GM19238 (cell line): ENCODE measurements around the gene SNCG.
A peak's percentile ranks its signal among the peaks of the same experiment; 100 is the strongest.

ENCODE experiments used
- DNase-seq: peaks from one replicate; pipeline ENCODE4 v3.0.0; 2011; ENCODE audit warnings: low spot score; ENCODE audit not compliant: insufficient read length

The SNCG gene

GRCh38 chr10:86960003-86960862 is 1.8 kb downstream of the SNCG start:
- no peak for DNase-seq

GRCh38 chr10:86960863-86961434 is 2.5 kb downstream of the SNCG start:
- no peak for DNase-seq

- DNase-seq: no peak
These were observed 3.2 kb downstream of the SNCG start for GRCh38 chr10:86961481-86962091.

DNA sequence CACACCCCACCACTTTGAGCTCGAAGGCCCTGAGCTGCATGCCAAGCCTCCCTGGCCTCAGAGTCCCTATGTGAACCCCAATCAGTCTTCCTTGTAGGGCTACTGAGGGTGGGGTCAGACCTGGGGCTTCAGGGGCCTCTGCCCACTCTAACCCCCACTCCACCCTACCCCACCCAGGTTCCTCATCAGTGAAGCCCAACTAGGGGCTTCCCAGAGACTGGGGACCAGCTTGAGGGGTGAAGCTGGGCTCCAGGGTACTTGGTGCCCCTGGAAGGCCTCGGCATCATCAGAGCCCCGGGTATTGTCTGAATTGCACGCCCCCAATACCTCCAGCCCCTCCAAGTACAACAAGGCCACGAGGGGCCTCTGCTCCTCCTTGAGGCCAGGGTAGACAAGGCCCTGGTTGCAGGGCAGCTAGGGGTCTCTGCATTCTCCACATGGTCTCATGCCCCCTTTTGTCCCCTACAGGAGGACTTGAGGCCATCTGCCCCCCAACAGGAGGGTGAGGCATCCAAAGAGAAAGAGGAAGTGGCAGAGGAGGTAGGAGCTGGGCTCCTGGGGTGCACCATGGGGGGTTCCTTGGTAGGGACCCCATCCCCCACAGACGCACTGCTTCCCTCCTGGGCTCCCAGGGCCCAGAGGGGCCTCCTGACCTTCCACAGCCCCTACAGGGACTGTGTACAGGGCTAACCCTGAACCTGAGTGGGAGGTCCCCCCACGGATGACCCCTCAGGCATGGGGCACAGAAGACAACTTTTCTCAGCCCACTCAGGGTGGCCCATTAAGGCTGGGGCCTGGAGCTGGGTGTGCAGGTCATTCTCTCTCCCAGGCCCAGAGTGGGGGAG is 4.0 kb downstream of the SNCG start:
- DNase-seq: no peak

DNA sequence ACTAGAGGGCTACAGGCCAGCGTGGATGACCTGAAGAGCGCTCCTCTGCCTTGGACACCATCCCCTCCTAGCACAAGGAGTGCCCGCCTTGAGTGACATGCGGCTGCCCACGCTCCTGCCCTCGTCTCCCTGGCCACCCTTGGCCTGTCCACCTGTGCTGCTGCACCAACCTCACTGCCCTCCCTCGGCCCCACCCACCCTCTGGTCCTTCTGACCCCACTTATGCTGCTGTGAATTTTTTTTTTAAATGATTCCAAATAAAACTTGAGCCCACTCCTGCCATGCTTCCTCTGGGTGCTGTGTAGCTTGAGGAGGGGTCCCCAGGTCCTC is 4.5 kb downstream of the SNCG start:
- no peak for DNase-seq

GRCh38 chr10:86963341-86963919 is 5.0 kb downstream of the SNCG start:
- no peak for DNase-seq

GRCh38 chr10:86964061-86964846 is 5.9 kb downstream of the SNCG start:
- DNase-seq: no peak

DNA sequence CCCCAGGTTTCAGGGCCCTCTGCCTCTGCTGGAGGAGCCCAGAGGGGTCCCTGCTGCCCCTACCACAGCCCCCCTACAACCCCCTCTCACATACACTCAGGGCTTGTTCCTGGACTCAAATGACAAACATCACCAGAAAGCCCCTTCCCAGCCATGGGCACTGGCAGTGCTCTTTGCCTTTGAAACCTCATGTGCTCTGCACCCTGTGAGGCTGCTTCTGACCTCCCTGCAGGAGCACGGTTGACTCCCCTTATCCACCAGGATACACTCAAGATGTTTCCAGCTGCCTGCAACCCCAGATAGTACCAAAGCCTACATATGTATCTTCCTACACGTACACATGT is 6.4 kb downstream of the SNCG start:
- no peak for DNase-seq

DNA sequence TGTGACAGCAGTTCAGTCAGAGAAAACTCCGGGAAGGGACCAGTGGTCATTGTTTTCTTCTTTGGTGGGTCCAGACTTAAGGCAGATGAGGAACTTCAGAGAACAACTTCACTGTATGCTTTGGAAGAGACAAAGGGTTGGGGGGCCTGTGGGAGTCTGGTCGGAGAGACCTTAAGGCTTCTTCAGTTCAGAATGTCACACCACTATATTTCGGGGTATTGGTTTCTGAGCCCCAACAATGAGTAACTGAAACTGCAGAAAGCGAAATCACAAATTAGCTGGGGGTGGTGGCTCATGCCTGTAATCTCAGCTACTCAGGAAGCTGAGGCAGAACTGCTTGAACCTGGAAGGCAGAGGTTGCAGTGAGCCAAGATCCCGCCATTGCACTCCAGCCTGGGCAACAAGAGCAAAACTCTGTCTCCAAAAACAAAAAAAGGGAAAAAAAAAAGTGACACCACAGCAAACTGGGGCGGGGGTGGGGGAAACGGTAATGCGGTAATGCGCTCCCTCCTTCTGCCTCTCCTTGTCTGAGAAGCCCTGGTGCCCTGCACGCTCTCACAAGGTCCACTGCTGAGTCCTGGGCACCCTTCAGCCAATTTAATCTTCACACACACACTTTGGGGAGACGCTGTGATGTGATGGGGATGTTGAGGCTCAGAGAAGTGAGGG is 7.7 kb downstream of the SNCG start:
- DNase-seq: no peak

DNA sequence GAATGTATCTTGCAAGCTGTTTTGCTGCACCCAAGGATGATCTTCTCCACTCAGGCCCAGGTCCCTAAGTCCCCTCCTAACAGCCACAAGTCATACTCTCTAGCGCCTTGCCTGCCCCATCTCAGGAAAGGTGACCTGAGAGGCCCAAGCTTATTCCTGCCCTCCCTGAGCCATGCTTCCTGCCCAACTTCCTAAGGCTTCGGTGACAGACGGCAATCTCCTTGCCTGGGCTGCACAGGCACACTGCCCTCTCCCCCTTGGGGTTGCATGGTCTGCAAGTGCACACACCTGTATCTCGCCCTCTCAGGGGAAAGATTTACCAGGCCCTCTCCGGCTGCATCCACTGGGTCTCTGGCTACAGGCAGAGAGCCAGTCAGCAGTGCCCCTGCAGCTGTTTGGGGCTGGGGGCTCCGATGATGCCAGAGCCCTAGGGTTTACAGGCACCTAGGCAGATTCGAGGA is 9.1 kb downstream of the SNCG start:
- no peak for DNase-seq

DNA sequence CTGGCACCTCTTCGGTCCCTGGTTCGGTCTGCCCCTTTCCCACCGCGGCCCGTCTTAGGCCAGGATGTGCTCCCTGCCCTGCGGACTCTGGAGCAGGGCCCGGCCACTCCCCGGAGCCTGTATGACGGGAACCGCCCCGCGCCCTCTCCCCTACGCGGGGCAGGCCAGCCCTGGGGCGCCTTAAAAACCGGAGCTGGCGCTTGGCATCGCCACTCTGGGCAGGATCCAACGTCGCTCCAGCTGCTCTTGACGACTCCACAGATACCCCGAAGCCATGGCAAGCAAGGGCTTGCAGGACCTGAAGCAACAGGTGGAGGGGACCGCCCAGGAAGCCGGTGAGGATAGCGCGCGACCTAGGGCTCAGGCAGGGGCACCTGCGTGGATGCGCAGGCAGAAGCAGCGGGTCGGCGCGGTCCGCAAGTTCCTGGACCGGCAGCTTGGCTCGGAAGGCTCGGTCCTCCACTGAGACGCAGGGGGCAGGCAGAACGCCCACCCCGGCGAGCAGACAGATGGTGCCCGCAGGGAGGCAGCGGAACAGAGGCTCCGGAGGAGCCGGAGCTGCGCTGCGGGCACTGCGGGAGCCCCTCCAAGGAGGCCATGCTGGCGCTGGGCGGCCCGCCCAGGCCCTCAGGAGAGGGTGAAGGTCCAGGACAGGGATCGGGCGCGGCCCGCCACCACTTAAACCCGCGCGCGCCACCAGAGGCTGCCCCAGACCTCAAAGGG is 10.0 kb downstream of the SNCG start, which contains the start of gene ADIRF:
TSS of gene ADIRF (plus strand) at position 212 of the 723 bp plus-strand sequence. CDS start at position 275, 63 bp downstream.
- DNase-seq: no peak

DNA sequence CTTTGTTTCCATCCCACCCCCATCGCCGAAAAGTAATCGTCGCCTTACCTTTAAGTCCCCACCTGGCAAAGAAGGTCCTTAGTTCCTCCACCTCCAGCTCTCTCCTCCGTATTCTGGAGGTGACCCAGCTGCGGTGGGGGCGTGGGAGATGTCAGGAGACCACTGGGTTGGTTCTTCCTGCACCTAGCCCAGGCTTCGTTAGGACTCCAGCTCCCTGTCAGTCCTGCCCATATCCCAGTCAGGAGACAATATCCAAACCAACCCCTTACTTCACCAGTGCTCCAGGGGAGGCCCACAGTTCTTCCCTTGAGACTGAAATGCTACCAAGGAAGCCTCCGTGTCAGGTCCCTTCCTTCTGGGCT is 10.6 kb downstream of the SNCG start:
- DNase-seq: no peak

- no peak for DNase-seq
These were observed 11.1 kb downstream of the SNCG start for GRCh38 chr10:86969421-86970041.

- no peak for DNase-seq
These were observed 12.0 kb downstream of the SNCG start for GRCh38 chr10:86970162-86970981.

- no peak for DNase-seq
These were observed 12.5 kb downstream of the SNCG start for GRCh38 chr10:86970982-86971231.

GRCh38 chr10:86971232-86971991 is 13.0 kb downstream of the SNCG start:
- DNase-seq: peak; percentile 79

- no peak for DNase-seq
These were observed 14.4 kb downstream of the SNCG start for GRCh38 chr10:86972613-86973380.
